CD14-positive monocyte (primary cell): ENCODE measurements around the gene TBL3. TPM values are rescaled to one million over a fixed set of nuclear protein-coding genes. Genes with fewer than 3 reads are reported as not detected.

Experiments
- DNase-seq, 3 donors: peaks; one replicate each; pipeline ENCODE4 v3.0.0-alpha.2; 2011 to 2022
- H2AFZ ChIP-seq: 2 replicates; pipeline ENCODE4 v1.6.0; 2012; ENCODE audit warnings: mild to moderate bottlenecking, low read depth, low read length, inconsistent platforms; ENCODE audit not compliant: insufficient read depth, poor library complexity, severe bottlenecking
- H3K27ac ChIP-seq, 2 donors: 1 replicate in 1 of 2; 2 replicates in 1 of 2; pipeline ENCODE4 v1.5.1; 2012 to 2013; ENCODE audit warnings: low read length in 2 of 2, control low read depth in 1 of 2, inconsistent platforms in 1 of 2, low read depth in 1 of 2, mild to moderate bottlenecking in 1 of 2
- H3K27me3 ChIP-seq, 2 donors: one replicate each; pipeline versions ENCODE4 v1.6.0 to v1.6.1; 2011 to 2013; ENCODE audit warnings: low read length in 2 of 2; ENCODE audit not compliant: control insufficient read depth in 2 of 2, insufficient read depth in 2 of 2
- H3K36me3 ChIP-seq, 2 donors: replicated peaks in 1 of 2; 1 replicate in 1 of 2; 2 replicates in 1 of 2; pipeline versions ENCODE4 v1.5.1 to v1.6.1; 2012 to 2013; ENCODE audit warnings: low read length in 2 of 2, control low read depth in 1 of 2, inconsistent platforms in 1 of 2, mild to moderate bottlenecking in 1 of 2; ENCODE audit not compliant: insufficient read depth in 2 of 2, control insufficient read depth in 1 of 2
- H3K4me1 ChIP-seq, 2 donors: 1 replicate in 1 of 2; 2 replicates in 1 of 2; pipeline versions ENCODE4 v1.5.1 to v1.6.1; 2012 to 2013; ENCODE audit warnings: low read length in 2 of 2, control low read depth in 1 of 2, inconsistent platforms in 1 of 2, mild to moderate bottlenecking in 1 of 2, moderate library complexity in 1 of 2; ENCODE audit not compliant: insufficient read depth in 2 of 2, control insufficient read depth in 1 of 2
- H3K4me2 ChIP-seq: replicated peaks from 2 replicates; pipeline ENCODE3; 2012; ENCODE audit warnings: low read length, moderate library complexity, mild to moderate bottlenecking; ENCODE audit not compliant: poor library complexity, severe bottlenecking; ENCODE audit errors: extremely low read depth
- H3K4me3 ChIP-seq, 3 experiments: fragments of 200-600 bp in 1 of 3; sonication (generic) in 1 of 3; replicated peaks in 1 of 3; 1 replicate in 2 of 3; 2 replicates in 1 of 3; pipeline ENCODE4 v1.5.1; 2011 to 2013; ENCODE audit warnings: low read length in 3 of 3, mild to moderate bottlenecking in 3 of 3, control low read depth in 2 of 3, low read depth in 2 of 3, inconsistent platforms in 1 of 3, moderate library complexity in 1 of 3
- H3K79me2 ChIP-seq: 2 replicates; pipeline ENCODE4 v1.6.0; 2012; ENCODE audit warnings: mild to moderate bottlenecking, control low read depth, inconsistent platforms, low read length, moderate library complexity; ENCODE audit not compliant: insufficient read depth
- H3K9ac ChIP-seq: 2 replicates; pipeline ENCODE4 v1.6.0; 2017; ENCODE audit warnings: low read length, mild to moderate bottlenecking; ENCODE audit not compliant: insufficient read depth, poor library complexity, severe bottlenecking
- H3K9me3 ChIP-seq, 2 donors: replicated peaks in 1 of 2; 1 replicate in 1 of 2; 2 replicates in 1 of 2; pipeline versions ENCODE4 v1.5.1 to v1.6.1; 2012 to 2013; ENCODE audit warnings: low read length in 2 of 2, control low read depth in 1 of 2; ENCODE audit not compliant: control insufficient read depth in 1 of 2, insufficient read depth in 1 of 2
- H4K20me1 ChIP-seq: 2 replicates; pipeline ENCODE4 v1.6.0; 2012; ENCODE audit warnings: mild to moderate bottlenecking, low read length, control low read depth, moderate library complexity; ENCODE audit not compliant: insufficient read depth
- H3K27ac Mint-ChIP-seq, 7 donors: one replicate each; pipeline ENCODE4 v1.8.0; 2020; ENCODE audit warnings: mild to moderate bottlenecking in 7 of 7, mixed read lengths in 7 of 7, moderate library complexity in 6 of 7, inconsistent platforms in 2 of 7
- H3K27me3 Mint-ChIP-seq, 3 donors: one replicate each; pipeline ENCODE4 v1.8.0; 2021 to 2022; ENCODE audit warnings: low read depth in 3 of 3, mild to moderate bottlenecking in 3 of 3, mixed read lengths in 3 of 3, moderate library complexity in 3 of 3, inconsistent platforms in 1 of 3
- H3K36me3 Mint-ChIP-seq, 2 donors: one replicate each; pipeline ENCODE4 v1.8.0; 2020; ENCODE audit warnings: mixed read lengths in 2 of 2, inconsistent platforms in 1 of 2, mild to moderate bottlenecking in 1 of 2
- H3K4me1 Mint-ChIP-seq: one replicate; pipeline ENCODE4 v1.8.0; 2020; ENCODE audit warnings: mild to moderate bottlenecking, mixed read lengths
- H3K4me3 Mint-ChIP-seq, 2 donors: one replicate each; pipeline ENCODE4 v1.8.0; 2020; ENCODE audit warnings: mild to moderate bottlenecking in 2 of 2, mixed read lengths in 2 of 2, moderate library complexity in 1 of 2
- H3K9me3 Mint-ChIP-seq, 7 donors: one replicate each; pipeline ENCODE4 v1.8.0; 2020 to 2022; ENCODE audit warnings: mixed read lengths in 7 of 7, mild to moderate bottlenecking in 6 of 7, moderate library complexity in 6 of 7, inconsistent platforms in 2 of 7
- WGBS: methylation state at CpG from one replicate; pipeline ENCODE4 v1.1.5; 2013; ENCODE audit warnings: missing lambda C conversion rate; ENCODE audit not compliant: insufficient coverage; 5-methylcytosine and 5-hydroxymethylcytosine counted together
- intact Hi-C, 2 donors: fragments of 100-400 bp; cut with micrococcal nuclease; formaldehyde crosslinking; loops; one replicate each; pipeline versions ENCODE4 v1.15.0 to v1.15.1; 2023
- polyA plus RNA-seq, 3 donors: library from polyadenylated mRNA; depleted of rRNA in 1 of 3; unstranded in 2 of 3; stranded (reverse) in 1 of 3; fragments of 300-500 nt in 2 of 3; fragments of >200 nt in 1 of 3; fragmentation: Illumina TruSeq in 2 of 3; gene quantifications; 1 replicate in 2 of 3; 2 replicates in 1 of 3; pipeline ENCODE4 v1.2.3, GENCODE V29; 2012 to 2021
- TF ChIP-seq, protein P1 (sequence below): fragments of 200-600 bp; IDR thresholded peaks from one replicate; pipeline ENCODE4 v1.8.0; 2022; ENCODE audit warnings: antibody characterized with exemption, mild to moderate bottlenecking

Gene TBL3
- polyA plus RNA-seq, 3 donors = 33.9 to 37.8 (median 36.0) TPM

DNA sequence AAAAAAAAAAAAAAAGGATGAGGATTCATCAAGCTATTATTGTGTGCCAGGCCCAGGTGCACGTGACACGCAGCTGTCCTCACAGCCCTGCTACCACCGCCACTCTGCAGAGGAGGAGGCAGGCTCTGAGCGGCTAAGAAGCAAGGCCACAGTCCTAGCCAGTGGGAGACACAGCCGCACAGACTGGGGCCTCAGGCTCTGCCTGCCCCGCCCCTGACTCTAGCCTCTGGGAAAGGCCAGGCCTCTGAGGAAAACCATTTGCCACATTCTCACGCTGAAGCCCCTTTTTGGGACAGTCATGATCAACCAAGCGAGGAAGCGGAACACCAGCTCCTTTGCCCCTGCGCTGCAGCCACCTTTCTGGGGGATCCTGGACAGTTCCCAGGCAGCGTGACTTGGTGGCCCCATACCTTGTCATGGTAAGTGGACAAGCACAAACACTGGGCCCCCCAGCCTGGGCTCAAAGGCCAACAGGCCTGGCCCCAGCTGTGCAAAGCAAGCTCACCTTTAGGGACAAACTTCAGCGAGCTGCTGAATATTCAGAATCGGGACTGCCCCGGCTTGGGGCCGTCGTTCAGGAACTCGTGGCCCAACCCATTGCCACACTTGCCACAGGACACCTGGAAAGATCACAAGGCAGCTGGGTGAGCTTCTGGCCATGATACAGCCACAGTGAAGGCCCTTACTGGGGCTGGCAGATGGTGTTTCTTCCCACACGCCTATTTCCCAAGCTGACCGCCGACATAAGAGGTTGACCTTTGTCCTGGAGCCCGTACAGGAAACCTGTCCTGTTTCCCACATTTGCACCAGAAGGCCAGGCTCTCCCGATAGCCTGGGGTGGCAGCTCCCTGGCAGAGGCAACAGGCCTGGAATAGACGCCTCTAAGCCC is 31.3 kb upstream of the TBL3 start:
- H3K4me2 ChIP-seq = peak overlapping the region; percentile 100
- H3K4me1 ChIP-seq = peaks cover 67 to 80% of the 10 kb centered on the region in 2 donors
- H3K79me2 ChIP-seq = peaks cover 66% of the 10 kb centered on the region
- H4K20me1 ChIP-seq = peaks cover 38% of the 10 kb centered on the region
- intact Hi-C loops = loop anchor here in 1 of 2 donors (10.0 kb wide), 1 partner anchor 214 kb away; the partner anchor contains the start of gene TRAF7
- H3K9me3 ChIP-seq = no peaks in the 10 kb centered on the region
- H3K27me3 ChIP-seq = no peaks in the 10 kb centered on the region
- peaks cover 0 to 1% (median 0%) of the 10 kb centered on the region in 3 donors for H3K27me3 Mint-ChIP-seq
- peaks cover 36 to 48% of the 10 kb centered on the region in 2 donors for H3K36me3 ChIP-seq
- H3K36me3 Mint-ChIP-seq = peaks cover 36 to 59% of the 10 kb centered on the region in 2 donors
- no peaks in the 10 kb centered on the region for H3K9me3 Mint-ChIP-seq
- 83% methylated on average over 21 of the region's 23 CpGs for whole genome bisulfite sequencing
- H3K4me1 Mint-ChIP-seq = peaks cover 65% of the 10 kb centered on the region
- peak overlapping the region in 6 of 7 donors; percentile 42 to 96 (median 80) for H3K27ac Mint-ChIP-seq
- peak overlapping the region; percentile 31 to 91 for H3K4me3 Mint-ChIP-seq
- H3K27ac ChIP-seq = peak overlapping the region; percentile 83
- H3K9ac ChIP-seq = no peak overlapping the region
- no peak overlapping the region for H2AFZ ChIP-seq
- TF ChIP-seq, protein P1, sequence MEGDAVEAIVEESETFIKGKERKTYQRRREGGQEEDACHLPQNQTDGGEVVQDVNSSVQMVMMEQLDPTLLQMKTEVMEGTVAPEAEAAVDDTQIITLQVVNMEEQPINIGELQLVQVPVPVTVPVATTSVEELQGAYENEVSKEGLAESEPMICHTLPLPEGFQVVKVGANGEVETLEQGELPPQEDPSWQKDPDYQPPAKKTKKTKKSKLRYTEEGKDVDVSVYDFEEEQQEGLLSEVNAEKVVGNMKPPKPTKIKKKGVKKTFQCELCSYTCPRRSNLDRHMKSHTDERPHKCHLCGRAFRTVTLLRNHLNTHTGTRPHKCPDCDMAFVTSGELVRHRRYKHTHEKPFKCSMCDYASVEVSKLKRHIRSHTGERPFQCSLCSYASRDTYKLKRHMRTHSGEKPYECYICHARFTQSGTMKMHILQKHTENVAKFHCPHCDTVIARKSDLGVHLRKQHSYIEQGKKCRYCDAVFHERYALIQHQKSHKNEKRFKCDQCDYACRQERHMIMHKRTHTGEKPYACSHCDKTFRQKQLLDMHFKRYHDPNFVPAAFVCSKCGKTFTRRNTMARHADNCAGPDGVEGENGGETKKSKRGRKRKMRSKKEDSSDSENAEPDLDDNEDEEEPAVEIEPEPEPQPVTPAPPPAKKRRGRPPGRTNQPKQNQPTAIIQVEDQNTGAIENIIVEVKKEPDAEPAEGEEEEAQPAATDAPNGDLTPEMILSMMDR = no peak
- DNase-seq = no peak
- H3K4me3 ChIP-seq = peak overlapping the region in 1 of 3 experiments; percentile 99

DNA sequence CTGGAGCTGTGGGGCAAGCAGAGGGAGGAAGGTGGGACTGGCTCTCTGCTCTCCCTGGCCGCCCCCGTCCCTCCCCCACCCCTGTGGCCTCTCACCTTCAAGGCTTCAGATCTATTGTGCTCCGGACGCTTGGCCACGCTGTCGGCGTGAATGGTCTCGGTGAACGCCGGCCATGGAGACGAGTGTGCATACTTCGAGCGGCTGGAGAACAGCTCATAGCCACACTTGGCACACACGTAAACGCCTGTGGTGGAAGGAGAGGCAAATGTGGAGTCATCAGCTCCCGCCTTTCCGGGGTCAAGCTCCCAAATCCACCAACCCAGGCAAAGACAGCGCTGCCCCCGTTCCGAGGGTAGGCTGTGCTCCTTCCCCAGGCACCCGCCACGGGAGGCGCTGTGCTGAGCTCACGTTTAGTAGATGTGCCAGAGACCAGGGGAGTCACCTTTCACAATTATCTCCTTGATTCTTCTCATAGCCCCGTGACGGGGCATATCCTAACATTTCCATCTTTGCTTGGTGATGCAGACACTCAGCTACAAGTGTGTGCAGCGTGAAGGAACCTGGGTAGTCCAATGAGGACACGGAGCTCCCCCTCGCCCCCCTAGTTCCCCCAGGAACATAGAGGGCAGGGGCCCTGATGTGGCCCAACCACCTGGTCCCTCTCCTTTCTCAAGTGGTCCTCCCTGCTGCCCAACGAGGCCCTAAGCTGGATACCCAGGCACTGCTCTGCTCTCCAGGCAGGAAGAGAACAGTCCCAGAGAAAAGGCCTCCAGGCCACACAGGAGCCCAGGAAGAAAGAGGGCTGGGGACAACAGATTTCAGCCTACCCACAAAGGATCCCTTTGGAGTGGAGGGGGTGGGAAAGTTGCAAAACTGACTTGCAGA is 30.4 kb upstream of the TBL3 start:
- no peak for DNase-seq
- no peaks in the 10 kb centered on the region for H3K27me3 ChIP-seq
- H3K27me3 Mint-ChIP-seq = peaks cover 0 to 3% (median 0%) of the 10 kb centered on the region in 3 donors
- TF ChIP-seq, protein P1 = no peak
- H3K9me3 Mint-ChIP-seq = no peaks in the 10 kb centered on the region
- H3K79me2 ChIP-seq = peaks cover 66% of the 10 kb centered on the region
- peak overlapping the region; percentile 82 for H3K9ac ChIP-seq
- peaks cover 34 to 51% of the 10 kb centered on the region in 2 donors for H3K36me3 Mint-ChIP-seq
- H3K27ac ChIP-seq = peak overlapping the region; percentile 83
- H2AFZ ChIP-seq = peak overlapping the region; percentile 63
- H3K4me1 Mint-ChIP-seq = peaks cover 62% of the 10 kb centered on the region
- peaks cover 38% of the 10 kb centered on the region for H4K20me1 ChIP-seq
- H3K4me2 ChIP-seq = peak overlapping the region; percentile 100
- peaks cover 67 to 75% of the 10 kb centered on the region in 2 donors for H3K4me1 ChIP-seq
- H3K4me3 Mint-ChIP-seq = peak overlapping the region; percentile 89 to 91
- H3K4me3 ChIP-seq = peak overlapping the region; percentile 86 to 99 (median 92)
- intact Hi-C loops = loop anchor here in 1 of 2 donors (2.0 to 10.0 kb wide), 3 partner anchors 51 to 213 kb away; partner anchors contain the start of genes NUBP2, SPSB3 and TRAF7
- H3K36me3 ChIP-seq = peaks cover 36 to 48% of the 10 kb centered on the region in 2 donors
- H3K9me3 ChIP-seq = no peaks in the 10 kb centered on the region
- WGBS = 87% methylated on average over 24 of the region's 30 CpGs
- peak overlapping the region; percentile 84 to 95 (median 91) for H3K27ac Mint-ChIP-seq
